Calu3 (cell line): ENCODE results near the gene MKLN1. TPM values are rescaled to one million over a fixed set of nuclear protein-coding genes. Genes with fewer than 3 reads are reported as not detected.
"Not testable (repeated sequence)": the region's sequence is repeated elsewhere in the genome, so short reads cannot be mapped to it uniquely, and the experiment has no call there.

Source experiments
- BruUV-seq: library from RNA; stranded (reverse); fragments of 400-500 nt; replicated peaks from 2 replicates; lab custom pipeline; 2021; lab: Mats Ljungman, UMichigan
- CTCF ChIA-PET: fragments of 300-600 bp; sonication (Branson Sonifier 250); formaldehyde crosslinking; loops from one replicate; lab custom pipeline; 2022; ENCODE audit warnings: antibody characterized with exemption; lab: Charles Lee
- DNase-seq: peaks from one replicate; pipeline ENCODE4 v3.0.0; 2022
- H3K27ac Mint-ChIP-seq: one replicate; pipeline ENCODE4 v1.8.0; 2022; ENCODE audit warnings: mixed read lengths; ENCODE audit not compliant: unreplicated experiment
- H3K27me3 Mint-ChIP-seq: one replicate; pipeline ENCODE4 v1.8.0; 2022; ENCODE audit warnings: mixed read lengths; ENCODE audit not compliant: unreplicated experiment
- H3K36me3 Mint-ChIP-seq: one replicate; pipeline ENCODE4 v1.8.0; 2022; ENCODE audit warnings: mild to moderate bottlenecking, moderate library complexity, mixed read lengths; ENCODE audit not compliant: insufficient read depth, unreplicated experiment
- H3K4me1 Mint-ChIP-seq: one replicate; pipeline ENCODE4 v1.8.0; 2022; ENCODE audit warnings: mild to moderate bottlenecking, low read depth, mixed read lengths; ENCODE audit not compliant: unreplicated experiment
- H3K4me3 Mint-ChIP-seq: one replicate; pipeline ENCODE4 v1.8.0; 2022; ENCODE audit warnings: mild to moderate bottlenecking, low read depth, moderate library complexity, mixed read lengths; ENCODE audit not compliant: unreplicated experiment
- H3K9me3 Mint-ChIP-seq: one replicate; pipeline ENCODE4 v1.8.0; 2022; ENCODE audit warnings: low read depth, mixed read lengths; ENCODE audit not compliant: unreplicated experiment
- CTCF ChIP-seq: fragments of 200-600 bp; IDR thresholded peaks from one replicate; pipeline ENCODE4 v1.8.0; 2022; ENCODE audit warnings: antibody characterized with exemption; ENCODE audit not compliant: unreplicated experiment
- intact Hi-C: fragments of 100-400 bp; cut with micrococcal nuclease; formaldehyde crosslinking; loops from one replicate; pipeline ENCODE4 v1.10.0; 2022; ENCODE audit not compliant: unreplicated experiment
- total RNA-seq: library from RNA; stranded (reverse); gene quantifications from 2 replicates; pipeline ENCODE4 v1.2.3, GENCODE V29; 2022

MKLN1 gene
- total RNA-seq, 1 experiment from 2014 or later, result 47.1 TPM

- no TSS peak for BruUV-seq
- Mint-ChIP-seq H3K27me3 (no peaks in the 10 kb centered on the region), H3K4me1 (peaks cover 10% of the 10 kb centered on the region), H3K27ac (no peak overlapping the region), H3K9me3 (no peaks in the 10 kb centered on the region), H3K36me3 (peaks cover 15% of the 10 kb centered on the region), H3K4me3 (no peak overlapping the region)
- intact Hi-C loops, result no loop called here
- no peak for TF ChIP-seq CTCF
- CTCF ChIA-PET, result no interaction called here
- no peak for DNase-seq
Observed at GRCh38 chr7:131509781-131510180, 182.1 kb downstream of the MKLN1 start.

GRCh38 chr7:131511071-131511470 is 183.4 kb downstream of the MKLN1 start:
- H3K27me3 Mint-ChIP-seq, result no peaks in the 10 kb centered on the region
- H3K9me3 Mint-ChIP-seq, result no peaks in the 10 kb centered on the region
- no peak overlapping the region for H3K27ac Mint-ChIP-seq
- peaks cover 10% of the 10 kb centered on the region for H3K36me3 Mint-ChIP-seq
- peaks cover 10% of the 10 kb centered on the region for H3K4me1 Mint-ChIP-seq
- intact Hi-C loops, result no loop called here
- no TSS peak for BruUV-seq
- CTCF ChIA-PET, result no interaction called here
- no peak overlapping the region for H3K4me3 Mint-ChIP-seq
- TF ChIP-seq CTCF, result no peak
- DNase-seq, result no peak

DNA sequence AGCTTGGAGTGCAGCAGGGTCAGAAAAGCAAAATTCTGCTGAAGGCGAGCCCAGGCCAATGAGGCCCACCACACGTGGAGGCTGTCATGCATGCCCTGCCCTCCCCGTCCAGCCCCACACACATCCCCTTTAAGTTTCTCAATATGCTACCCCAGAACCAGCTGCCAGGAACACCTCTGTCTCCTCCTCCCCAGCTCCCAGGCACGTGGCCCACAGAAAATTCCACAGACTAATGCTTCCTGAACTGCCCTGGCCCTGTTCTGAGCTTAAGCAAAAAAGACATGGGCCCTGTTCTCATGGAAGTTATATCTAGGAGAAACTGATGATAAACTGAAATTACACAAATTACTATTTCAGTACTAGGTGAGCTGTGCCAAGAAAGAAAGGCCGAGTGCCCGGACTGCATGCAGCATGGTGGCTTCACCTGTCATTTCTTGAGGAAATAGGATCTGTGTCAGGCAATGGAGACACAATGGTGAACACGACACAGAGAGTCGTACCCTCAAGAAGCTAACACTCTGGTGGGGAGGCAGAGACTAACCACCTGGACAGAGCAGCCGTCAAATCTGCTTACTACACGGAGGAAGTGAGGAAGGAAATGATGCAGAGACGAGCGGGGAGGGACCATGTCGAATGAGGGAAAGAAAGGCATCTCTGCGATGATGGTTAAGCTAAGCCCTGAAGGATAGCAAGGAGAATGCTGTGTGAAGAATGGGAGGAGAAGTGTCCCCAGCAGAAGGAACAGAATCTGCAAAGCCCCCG is 184.3 kb downstream of the MKLN1 start:
- H3K36me3 Mint-ChIP-seq, result peaks cover 6% of the 10 kb centered on the region
- TF ChIP-seq CTCF, result no peak
- no peak overlapping the region for H3K27ac Mint-ChIP-seq
- peaks cover 10% of the 10 kb centered on the region for H3K4me1 Mint-ChIP-seq
- H3K27me3 Mint-ChIP-seq, result no peaks in the 10 kb centered on the region
- CTCF ChIA-PET, result no interaction called here
- H3K9me3 Mint-ChIP-seq, result no peaks in the 10 kb centered on the region
- intact Hi-C loops, result no loop called here
- DNase-seq, result no peak
- no peak overlapping the region for H3K4me3 Mint-ChIP-seq
- no TSS peak for BruUV-seq

DNA sequence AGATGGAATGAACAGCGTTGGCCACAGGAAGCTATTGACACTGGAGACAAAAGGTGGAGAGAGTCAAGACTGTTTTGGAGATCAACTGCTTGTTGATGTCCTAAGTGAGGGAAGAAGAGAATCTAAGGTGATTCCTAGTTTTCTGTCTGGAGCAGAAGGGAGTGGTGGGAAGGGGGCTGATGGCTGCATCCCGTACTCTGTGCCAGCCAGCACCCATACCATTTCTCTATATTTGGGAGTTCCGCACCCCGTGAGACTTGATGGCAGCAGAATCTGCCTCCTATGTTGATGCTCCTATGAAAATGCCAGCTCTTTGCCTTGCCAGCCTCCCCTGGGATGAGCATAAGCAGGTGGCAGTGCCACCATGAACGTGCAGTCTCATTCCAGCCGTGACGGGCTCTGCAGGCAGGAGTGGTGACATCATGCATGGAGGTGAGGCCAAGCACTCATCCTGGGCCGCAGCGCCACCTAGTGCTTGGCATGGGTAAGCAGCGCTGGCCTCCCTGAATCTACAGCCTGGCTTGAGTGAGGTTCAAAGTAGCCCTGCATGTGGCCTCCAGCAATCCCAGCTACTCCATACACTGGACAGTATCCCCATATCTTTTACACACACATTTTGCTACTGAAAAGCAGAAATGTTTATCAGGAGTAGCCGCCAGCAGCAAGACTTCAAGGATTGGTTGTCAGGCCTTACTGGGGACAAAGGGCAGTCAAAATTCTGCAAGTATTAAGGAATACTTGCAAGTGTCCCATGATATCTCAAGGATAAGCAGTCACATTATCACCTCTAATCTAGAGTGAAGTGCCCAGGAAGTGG is 185.8 kb downstream of the MKLN1 start:
- peak; percentile 88 for DNase-seq
- BruUV-seq, result no TSS peak
- Mint-ChIP-seq H3K4me3 (no peak overlapping the region), H3K4me1 (peaks cover 10% of the 10 kb centered on the region), H3K27ac (no peak overlapping the region), H3K9me3 (no peaks in the 10 kb centered on the region), H3K27me3 (no peaks in the 10 kb centered on the region), H3K36me3 (peaks cover 5% of the 10 kb centered on the region)
- intact Hi-C loops, result no loop called here
- peak; percentile 83 for TF ChIP-seq CTCF
- CTCF ChIA-PET, result interaction anchor here (0.7 kb wide), 1 partner anchor 450 kb away, joined by 9 read pairs; no protein-coding TSS in a partner anchor

- H3K9me3 Mint-ChIP-seq, BruUV-seq, H3K36me3 Mint-ChIP-seq, intact Hi-C loops, DNase-seq, H3K4me3 Mint-ChIP-seq, H3K27me3 Mint-ChIP-seq, CTCF ChIA-PET, H3K27ac Mint-ChIP-seq: not testable (repeated sequence)
- peaks cover 10% of the 10 kb centered on the region for H3K4me1 Mint-ChIP-seq
Observed at GRCh38 chr7:131515471-131515870, 187.8 kb downstream of the MKLN1 start.
